C4-2B (cell line): ENCODE measurements around the gene CFAP299.

Experiments
- H3K27ac ChIP-seq: fragments of 450-650 bp; 2 replicates; pipeline ENCODE4 v1.5.1; 2017
- CTCF ChIP-seq: fragments of 450-650 bp; conservative IDR thresholded peaks from 2 replicates; pipeline ENCODE4 v1.5.1; 2017; ENCODE audit warnings: mild to moderate bottlenecking
- ZFX ChIP-seq: fragments of 450-650 bp; IDR thresholded peaks from 2 replicates; pipeline ENCODE4 v1.6.1; 2017

Gene CFAP299

GRCh38 chr4:80360900-80361299 lies 25.4 kb downstream of the CFAP299 start:
- no peak for TF ChIP-seq CTCF
- TF ChIP-seq ZFX = no peak
- H3K27ac ChIP-seq = no peak overlapping the region

GRCh38 chr4:80361329-80361900 lies 25.9 kb downstream of the CFAP299 start:
- H3K27ac ChIP-seq = no peak overlapping the region
- TF ChIP-seq CTCF = peak; percentile 43
- no peak for TF ChIP-seq ZFX

- no peak overlapping the region for H3K27ac ChIP-seq
- no peak for TF ChIP-seq ZFX
- TF ChIP-seq CTCF = peak; percentile 71
These were observed 27.1 kb downstream of the CFAP299 start for GRCh38 chr4:80362578-80363181.

GRCh38 chr4:80365928-80366327 lies 30.4 kb downstream of the CFAP299 start:
- TF ChIP-seq ZFX = no peak
- TF ChIP-seq CTCF = peak; percentile 70

GRCh38 chr4:80367737-80368136 lies 32.2 kb downstream of the CFAP299 start:
- TF ChIP-seq ZFX (no peak), CTCF (no peak)
- H3K27ac ChIP-seq = no peak overlapping the region

More at GRCh38 chr4:80365928-80366327, 30.4 kb downstream of the CFAP299 start:
- H3K27ac ChIP-seq = no peak overlapping the region

GRCh38 chr4:80370635-80371034 lies 35.1 kb downstream of the CFAP299 start:
- no peak overlapping the region for H3K27ac ChIP-seq
- TF ChIP-seq ZFX = no peak
- TF ChIP-seq CTCF = no peak

GRCh38 chr4:80371046-80371445 lies 35.5 kb downstream of the CFAP299 start:
- TF ChIP-seq ZFX (no peak), CTCF (no peak)
- H3K27ac ChIP-seq = no peak overlapping the region
